H1 (cell line): ENCODE data around the gene TBC1D26. TPM values are rescaled to one million over a fixed set of nuclear protein-coding genes. Genes with fewer than 3 reads are reported as not detected.

Source experiments
- CBX8 ChIP-seq: fragments of 300-800, 300-1000 bp; sonication (generic); IDR thresholded peaks from 2 replicates; pipeline ENCODE4 v1.7.1; 2016; ENCODE audit warnings: low read depth, low read length, borderline replicate concordance
- CHD1 ChIP-seq: IDR thresholded peaks from 2 replicates; pipeline ENCODE4 v1.6.1; 2012; ENCODE audit warnings: low read depth, low read length, improper control_type of control experiment
- EZH2 ChIP-seq: fragments of 200-600 bp; sonication (generic); IDR thresholded peaks from 2 replicates; pipeline ENCODE4 v1.7.1; 2012; ENCODE audit warnings: low read depth, mild to moderate bottlenecking, moderate library complexity, low read length, inconsistent platforms; ENCODE audit not compliant: severe bottlenecking
- KDM5A ChIP-seq: fragments of 200-600 bp; IDR thresholded peaks from 2 replicates; pipeline ENCODE4 v1.7.1; 2012; ENCODE audit warnings: mild to moderate bottlenecking, low read length, inconsistent platforms, mixed read lengths
- RFX5 ChIP-seq: IDR thresholded peaks from 2 replicates; pipeline ENCODE4 v1.6.1; 2011; ENCODE audit warnings: low read depth, low read length, improper control_type of control experiment, borderline replicate concordance
- SIN3A ChIP-seq, 2 experiments: IDR thresholded peaks in 1 of 2; conservative IDR thresholded peaks in 1 of 2; 2 replicates each; pipeline ENCODE4 v1.6.1; 2011 to 2012; ENCODE audit warnings: low read length in 2 of 2, improper control_type of control experiment in 1 of 2, low read depth in 1 of 2, mild to moderate bottlenecking in 1 of 2
- TAF7 ChIP-seq: optimal IDR thresholded peaks from 2 replicates; pipeline ENCODE3; 2011; ENCODE audit warnings: low read depth, mild to moderate bottlenecking, inconsistent platforms, low read length, moderate library complexity, borderline replicate concordance
- polyA plus RNA-seq, 7 experiments: library from polyadenylated mRNA; depleted of rRNA in 3 of 7; stranded (reverse) in 5 of 7; unstranded in 2 of 7; fragments of >200 nt in 5 of 7; fragments of 200-250 nt in 2 of 7; gene quantifications; 1 replicate in 5 of 7; 2 replicates in 1 of 7; 4 replicates in 1 of 7; pipeline versions ENCODE4 v1.2.1 to v1.2.3, GENCODE V29; 2011 to 2013; ENCODE audit warnings: missing spikeins in 2 of 7, mixed read lengths in 2 of 7
- total RNA-seq: library from RNA; stranded (reverse); fragmentation: NEBNext Ultra II Directional; extraction: Animal tissue kit (Norgen Biotek cat#: 25700); gene quantifications from 2 replicates; pipeline ENCODE4 v1.2.1, GENCODE V29; 2021
- TF ChIP-seq, protein P1 (sequence below): fragments of 300-600 bp; sonication (generic); IDR thresholded peaks from 2 replicates; pipeline ENCODE4 v1.7.1; 2012; ENCODE audit warnings: low read length, moderate library complexity, mild to moderate bottlenecking, inconsistent platforms; ENCODE audit not compliant: insufficient replicate concordance
- TF ChIP-seq, protein P2 (sequence below), 3 experiments: IDR thresholded peaks; 1 replicate in 2 of 3; 2 replicates in 1 of 3; pipeline versions ENCODE4 v1.5.1 to v1.6.1; 2011; ENCODE audit warnings: low read length in 3 of 3, mild to moderate bottlenecking in 3 of 3, inconsistent platforms in 2 of 3, low read depth in 1 of 3, moderate library complexity in 1 of 3; ENCODE audit not compliant: insufficient read depth in 1 of 3; ENCODE audit errors: control extremely low read depth in 1 of 3

Gene TBC1D26
- total and polyA plus RNA-seq, 2 of the 8 experiments (the other 6 are each of a cell fraction or from before 2014, with no cell fraction given), result 0.84 to 1.4 TPM

DNA sequence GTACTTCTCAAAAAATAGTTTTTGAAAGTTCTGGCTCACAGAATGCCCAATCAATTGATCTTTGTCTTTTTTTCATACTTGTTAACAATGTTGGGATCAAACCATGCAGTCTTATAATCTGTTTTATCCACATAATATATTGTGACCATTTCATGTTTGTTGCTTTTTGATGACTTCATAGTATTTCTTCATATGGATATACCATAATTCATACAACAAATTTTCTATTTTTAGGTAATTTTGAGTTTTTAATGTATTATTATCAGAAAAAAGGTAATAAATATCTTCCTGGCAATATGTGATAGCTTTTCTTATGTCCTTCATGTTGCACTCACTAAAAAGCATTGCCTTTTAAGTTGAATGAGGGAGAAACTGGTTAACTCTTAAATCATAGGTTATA, 44.8 kb downstream of the TBC1D26 start (continued):
- TF ChIP-seq, protein P1, sequence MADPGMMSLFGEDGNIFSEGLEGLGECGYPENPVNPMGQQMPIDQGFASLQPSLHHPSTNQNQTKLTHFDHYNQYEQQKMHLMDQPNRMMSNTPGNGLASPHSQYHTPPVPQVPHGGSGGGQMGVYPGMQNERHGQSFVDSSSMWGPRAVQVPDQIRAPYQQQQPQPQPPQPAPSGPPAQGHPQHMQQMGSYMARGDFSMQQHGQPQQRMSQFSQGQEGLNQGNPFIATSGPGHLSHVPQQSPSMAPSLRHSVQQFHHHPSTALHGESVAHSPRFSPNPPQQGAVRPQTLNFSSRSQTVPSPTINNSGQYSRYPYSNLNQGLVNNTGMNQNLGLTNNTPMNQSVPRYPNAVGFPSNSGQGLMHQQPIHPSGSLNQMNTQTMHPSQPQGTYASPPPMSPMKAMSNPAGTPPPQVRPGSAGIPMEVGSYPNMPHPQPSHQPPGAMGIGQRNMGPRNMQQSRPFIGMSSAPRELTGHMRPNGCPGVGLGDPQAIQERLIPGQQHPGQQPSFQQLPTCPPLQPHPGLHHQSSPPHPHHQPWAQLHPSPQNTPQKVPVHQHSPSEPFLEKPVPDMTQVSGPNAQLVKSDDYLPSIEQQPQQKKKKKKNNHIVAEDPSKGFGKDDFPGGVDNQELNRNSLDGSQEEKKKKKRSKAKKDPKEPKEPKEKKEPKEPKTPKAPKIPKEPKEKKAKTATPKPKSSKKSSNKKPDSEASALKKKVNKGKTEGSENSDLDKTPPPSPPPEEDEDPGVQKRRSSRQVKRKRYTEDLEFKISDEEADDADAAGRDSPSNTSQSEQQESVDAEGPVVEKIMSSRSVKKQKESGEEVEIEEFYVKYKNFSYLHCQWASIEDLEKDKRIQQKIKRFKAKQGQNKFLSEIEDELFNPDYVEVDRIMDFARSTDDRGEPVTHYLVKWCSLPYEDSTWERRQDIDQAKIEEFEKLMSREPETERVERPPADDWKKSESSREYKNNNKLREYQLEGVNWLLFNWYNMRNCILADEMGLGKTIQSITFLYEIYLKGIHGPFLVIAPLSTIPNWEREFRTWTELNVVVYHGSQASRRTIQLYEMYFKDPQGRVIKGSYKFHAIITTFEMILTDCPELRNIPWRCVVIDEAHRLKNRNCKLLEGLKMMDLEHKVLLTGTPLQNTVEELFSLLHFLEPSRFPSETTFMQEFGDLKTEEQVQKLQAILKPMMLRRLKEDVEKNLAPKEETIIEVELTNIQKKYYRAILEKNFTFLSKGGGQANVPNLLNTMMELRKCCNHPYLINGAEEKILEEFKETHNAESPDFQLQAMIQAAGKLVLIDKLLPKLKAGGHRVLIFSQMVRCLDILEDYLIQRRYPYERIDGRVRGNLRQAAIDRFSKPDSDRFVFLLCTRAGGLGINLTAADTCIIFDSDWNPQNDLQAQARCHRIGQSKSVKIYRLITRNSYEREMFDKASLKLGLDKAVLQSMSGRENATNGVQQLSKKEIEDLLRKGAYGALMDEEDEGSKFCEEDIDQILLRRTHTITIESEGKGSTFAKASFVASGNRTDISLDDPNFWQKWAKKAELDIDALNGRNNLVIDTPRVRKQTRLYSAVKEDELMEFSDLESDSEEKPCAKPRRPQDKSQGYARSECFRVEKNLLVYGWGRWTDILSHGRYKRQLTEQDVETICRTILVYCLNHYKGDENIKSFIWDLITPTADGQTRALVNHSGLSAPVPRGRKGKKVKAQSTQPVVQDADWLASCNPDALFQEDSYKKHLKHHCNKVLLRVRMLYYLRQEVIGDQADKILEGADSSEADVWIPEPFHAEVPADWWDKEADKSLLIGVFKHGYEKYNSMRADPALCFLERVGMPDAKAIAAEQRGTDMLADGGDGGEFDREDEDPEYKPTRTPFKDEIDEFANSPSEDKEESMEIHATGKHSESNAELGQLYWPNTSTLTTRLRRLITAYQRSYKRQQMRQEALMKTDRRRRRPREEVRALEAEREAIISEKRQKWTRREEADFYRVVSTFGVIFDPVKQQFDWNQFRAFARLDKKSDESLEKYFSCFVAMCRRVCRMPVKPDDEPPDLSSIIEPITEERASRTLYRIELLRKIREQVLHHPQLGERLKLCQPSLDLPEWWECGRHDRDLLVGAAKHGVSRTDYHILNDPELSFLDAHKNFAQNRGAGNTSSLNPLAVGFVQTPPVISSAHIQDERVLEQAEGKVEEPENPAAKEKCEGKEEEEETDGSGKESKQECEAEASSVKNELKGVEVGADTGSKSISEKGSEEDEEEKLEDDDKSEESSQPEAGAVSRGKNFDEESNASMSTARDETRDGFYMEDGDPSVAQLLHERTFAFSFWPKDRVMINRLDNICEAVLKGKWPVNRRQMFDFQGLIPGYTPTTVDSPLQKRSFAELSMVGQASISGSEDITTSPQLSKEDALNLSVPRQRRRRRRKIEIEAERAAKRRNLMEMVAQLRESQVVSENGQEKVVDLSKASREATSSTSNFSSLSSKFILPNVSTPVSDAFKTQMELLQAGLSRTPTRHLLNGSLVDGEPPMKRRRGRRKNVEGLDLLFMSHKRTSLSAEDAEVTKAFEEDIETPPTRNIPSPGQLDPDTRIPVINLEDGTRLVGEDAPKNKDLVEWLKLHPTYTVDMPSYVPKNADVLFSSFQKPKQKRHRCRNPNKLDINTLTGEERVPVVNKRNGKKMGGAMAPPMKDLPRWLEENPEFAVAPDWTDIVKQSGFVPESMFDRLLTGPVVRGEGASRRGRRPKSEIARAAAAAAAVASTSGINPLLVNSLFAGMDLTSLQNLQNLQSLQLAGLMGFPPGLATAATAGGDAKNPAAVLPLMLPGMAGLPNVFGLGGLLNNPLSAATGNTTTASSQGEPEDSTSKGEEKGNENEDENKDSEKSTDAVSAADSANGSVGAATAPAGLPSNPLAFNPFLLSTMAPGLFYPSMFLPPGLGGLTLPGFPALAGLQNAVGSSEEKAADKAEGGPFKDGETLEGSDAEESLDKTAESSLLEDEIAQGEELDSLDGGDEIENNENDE, result no peak
- TF ChIP-seq SIN3A (conservative IDR thresholded peaks at IDR 0.05 in 1 of 2, IDR thresholded peaks at IDR 0.05 in 1 of 2; ENCODE audit: low read depth in 1 of 2, low read length in 2 of 2) (no peak), CBX8 (no peak), EZH2 (no peak), TAF7 (no peak), RFX5 (no peak), KDM5A (no peak), CHD1 (no peak)
- TF ChIP-seq, protein P2, sequence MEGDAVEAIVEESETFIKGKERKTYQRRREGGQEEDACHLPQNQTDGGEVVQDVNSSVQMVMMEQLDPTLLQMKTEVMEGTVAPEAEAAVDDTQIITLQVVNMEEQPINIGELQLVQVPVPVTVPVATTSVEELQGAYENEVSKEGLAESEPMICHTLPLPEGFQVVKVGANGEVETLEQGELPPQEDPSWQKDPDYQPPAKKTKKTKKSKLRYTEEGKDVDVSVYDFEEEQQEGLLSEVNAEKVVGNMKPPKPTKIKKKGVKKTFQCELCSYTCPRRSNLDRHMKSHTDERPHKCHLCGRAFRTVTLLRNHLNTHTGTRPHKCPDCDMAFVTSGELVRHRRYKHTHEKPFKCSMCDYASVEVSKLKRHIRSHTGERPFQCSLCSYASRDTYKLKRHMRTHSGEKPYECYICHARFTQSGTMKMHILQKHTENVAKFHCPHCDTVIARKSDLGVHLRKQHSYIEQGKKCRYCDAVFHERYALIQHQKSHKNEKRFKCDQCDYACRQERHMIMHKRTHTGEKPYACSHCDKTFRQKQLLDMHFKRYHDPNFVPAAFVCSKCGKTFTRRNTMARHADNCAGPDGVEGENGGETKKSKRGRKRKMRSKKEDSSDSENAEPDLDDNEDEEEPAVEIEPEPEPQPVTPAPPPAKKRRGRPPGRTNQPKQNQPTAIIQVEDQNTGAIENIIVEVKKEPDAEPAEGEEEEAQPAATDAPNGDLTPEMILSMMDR (IDR thresholded peaks at IDR 0.05; ENCODE audit: control extremely low read depth in 1 of 3, insufficient read depth in 1 of 3, low read depth in 1 of 3, low read length in 3 of 3), result no peak
